ENCODE data around the gene TRIM67. TPM values are rescaled to one million over a fixed set of nuclear protein-coding genes. Genes with fewer than 3 reads are reported as not detected.

TRIM67 gene
- total and polyA plus RNA-seq, 9 of the 15 experiments (the other 6 are each of a cell fraction or from before 2014, with no cell fraction given): 0.04 to 0.60 (median 0.31) TPM

- no peak for TF ChIP-seq EWSR1 (IDR thresholded peaks at IDR 0.05; ENCODE audit: borderline replicate concordance, low read depth, partially characterized antibody)
- TF ChIP-seq E2F8 (IDR thresholded peaks at IDR 0.05; ENCODE audit: low read depth, partially characterized antibody): no peak
- no peak for TF ChIP-seq MXI1 (IDR thresholded peaks at IDR 0.05; ENCODE audit: low read depth, low read length)
- TF ChIP-seq SAFB2 (IDR thresholded peaks at IDR 0.05; ENCODE audit: borderline replicate concordance, low read depth, low read length, severe bottlenecking): no peak
- TF ChIP-seq MEIS2 (IDR thresholded peaks at IDR 0.05; ENCODE audit: partially characterized antibody): no peak
- TF ChIP-seq ZNF583 (CRISPR knock-in tag; IDR thresholded peaks at IDR 0.05): no peak
- TF ChIP-seq ZNF24 (IDR thresholded peaks at IDR 0.05): no peak
- TF ChIP-seq NCOA6 (IDR thresholded peaks at IDR 0.05): peak; percentile 41; the same call in 1 of the 2 replicates
- TF ChIP-seq ZNF134 (CRISPR knock-in tag; conservative IDR thresholded peaks at IDR 0.05): no peak
- no peak for TF ChIP-seq PHTF2 (CRISPR knock-in tag; IDR thresholded peaks at IDR 0.05)
- no peak for TF ChIP-seq FIP1L1 (IDR thresholded peaks at IDR 0.05; ENCODE audit: low read depth, low read length, poor library complexity, severe bottlenecking)
- TF ChIP-seq BRF1 (IDR thresholded peaks at IDR 0.05; ENCODE audit: borderline replicate concordance, extremely low read depth, insufficient read length): no peak
- TF ChIP-seq ZBTB33 (CRISPR knock-in tag; IDR thresholded peaks at IDR 0.05): peak; percentile 68
- TF ChIP-seq ZNF507 (tag; conservative IDR thresholded peaks at IDR 0.05): no peak
- no peak for TF ChIP-seq ARID2 (IDR thresholded peaks at IDR 0.05)
- TF ChIP-seq ZNF740 (CRISPR knock-in tag; IDR thresholded peaks at IDR 0.05): no peak
- no peak for TF ChIP-seq ZNF740 (tag; IDR thresholded peaks at IDR 0.05)
- TF ChIP-seq ZBTB26 (CRISPR knock-in tag; IDR thresholded peaks at IDR 0.05): no peak
- TF ChIP-seq TAL1 (IDR thresholded peaks at IDR 0.05): no peak
Measured at GRCh38 chr1:231162297-231162969, 575 bp downstream of the TRIM67 start (continued).

Data from K562 (cell line).